Measurements from ENCODE around the gene KLF18.

The KLF18 gene

DNA sequence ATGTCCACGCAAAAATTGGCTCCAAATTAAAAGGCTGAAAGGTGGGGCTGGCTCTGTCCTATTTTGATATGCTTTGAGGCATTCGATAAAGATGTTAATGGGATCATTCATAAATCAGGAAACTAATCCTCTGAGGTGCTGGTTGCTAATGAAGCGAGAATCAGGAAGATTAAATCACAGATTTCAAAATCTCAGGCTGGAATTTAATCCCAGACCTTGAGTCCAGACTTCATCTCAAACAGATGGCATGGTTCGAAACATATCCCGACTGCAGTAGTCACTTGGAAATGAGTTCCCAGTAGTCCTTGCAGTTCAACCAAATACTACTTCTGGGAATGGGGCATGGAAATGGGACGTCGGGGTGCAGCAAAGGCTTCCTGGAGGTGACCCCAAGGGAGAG lies 27.3 kb downstream of the KLF18 start:
- ChIA-PET CTCF (interaction anchor here (0.7 to 1.0 kb wide), 2 partner anchors 11 to 418 kb away, joined by 3 to 4 read pairs; no protein-coding TSS in a partner anchor), POLR2A (no interaction called here)
- no peak for DNase-seq (ENCODE audit: extremely low spot score)
- no peak for TF ChIP-seq SUZ12 (IDR thresholded peaks at IDR 0.05)
- no peak for TF ChIP-seq TARDBP (IDR thresholded peaks at IDR 0.05)
- no peak for TF ChIP-seq ZNF384 (IDR thresholded peaks at IDR 0.05)
- no peak for TF ChIP-seq HDGF (IDR thresholded peaks at IDR 0.05; ENCODE audit: borderline replicate concordance)
- TF ChIP-seq L3MBTL2 (conservative IDR thresholded peaks at IDR 0.05): no peak

DNA sequence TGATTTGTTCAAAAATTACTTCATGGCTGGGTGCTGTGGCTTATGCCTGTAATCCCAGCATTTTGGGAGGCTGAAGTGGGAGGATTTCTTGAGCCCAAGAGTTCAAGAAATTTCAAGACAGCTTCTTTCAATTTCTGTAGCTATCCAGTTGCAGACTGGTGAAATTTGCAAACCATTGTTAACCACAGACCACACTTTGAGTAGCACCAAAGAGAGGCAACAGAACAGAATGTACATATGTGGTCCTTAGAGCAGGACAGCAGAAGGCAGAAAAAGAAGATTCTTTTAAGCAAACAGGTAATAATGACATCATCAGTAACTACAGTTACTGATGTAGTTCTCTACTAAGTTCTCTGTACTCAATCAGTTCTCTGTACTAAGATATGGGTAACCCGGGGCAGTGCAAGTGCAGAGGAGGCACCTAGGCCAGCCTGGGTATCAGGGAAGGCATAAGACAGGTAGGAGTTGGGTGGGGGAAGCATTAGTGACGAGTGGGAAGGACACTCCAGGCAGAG lies 28.3 kb downstream of the KLF18 start:
- no peak for DNase-seq (ENCODE audit: extremely low spot score)
- TF ChIP-seq BHLHE40 (IDR thresholded peaks at IDR 0.05; ENCODE audit: borderline replicate concordance) (no peak), LEF1 (IDR thresholded peaks at IDR 0.05; ENCODE audit: borderline replicate concordance) (no peak)
- ChIA-PET POLR2A (no interaction called here), CTCF (interaction anchor here (1.5 kb wide), 1 partner anchor 10 kb away, joined by 4 read pairs; no protein-coding TSS in a partner anchor)

DNA sequence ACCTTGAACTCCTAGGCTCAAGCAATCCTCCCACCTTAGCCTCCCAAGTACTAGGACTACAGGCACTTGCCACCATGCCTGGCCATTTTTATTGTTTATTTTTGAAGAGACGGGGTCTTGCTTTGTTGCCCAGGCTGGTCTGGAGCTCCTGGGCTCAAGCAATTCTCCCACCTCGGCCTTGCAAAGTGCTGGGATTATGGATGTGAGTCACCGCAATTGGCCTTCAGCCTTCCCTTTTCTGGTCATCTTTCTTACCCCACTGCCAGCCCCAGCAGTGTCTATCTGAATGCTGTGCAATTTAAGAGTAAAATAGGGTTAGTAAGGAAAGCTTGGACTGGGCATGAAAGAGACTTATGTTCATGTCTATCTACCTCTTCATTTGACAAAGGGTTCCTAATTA lies 28.9 kb downstream of the KLF18 start:
- CTCF ChIA-PET: interaction anchor here (0.6 to 1.5 kb wide), 2 partner anchors 9 to 112 kb away, joined by 4 read pairs; no protein-coding TSS in a partner anchor
- no peak for DNase-seq (ENCODE audit: extremely low spot score)
- POLR2A ChIA-PET: no interaction called here
- TF ChIP-seq ZNF384 (IDR thresholded peaks at IDR 0.05) (no peak), SP1 (IDR thresholded peaks at IDR 0.05) (no peak), NFRKB (IDR thresholded peaks at IDR 0.05) (no peak), ELF4 (IDR thresholded peaks at IDR 0.05) (no peak), BHLHE40 (IDR thresholded peaks at IDR 0.05; ENCODE audit: borderline replicate concordance) (no peak)

DNA sequence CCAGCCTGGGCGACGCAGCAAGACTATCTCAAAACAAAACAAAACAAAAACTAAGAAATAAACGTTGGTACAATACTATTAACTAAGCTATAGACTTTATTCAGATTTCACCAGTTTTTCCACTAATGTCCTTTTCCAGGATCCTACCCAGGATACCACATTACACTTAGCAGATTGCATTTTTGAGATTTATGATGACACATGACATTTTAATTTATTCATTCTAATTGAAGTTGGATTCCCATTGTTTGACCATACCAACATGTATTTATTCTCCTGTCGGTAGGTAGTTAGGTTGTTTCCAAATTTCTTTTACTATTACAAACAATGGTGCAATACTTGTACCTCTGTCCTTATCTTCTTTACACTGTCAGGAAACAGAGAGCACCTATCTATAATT lies 29.6 kb downstream of the KLF18 start:
- no peak for TF ChIP-seq TARDBP (IDR thresholded peaks at IDR 0.05)
- TF ChIP-seq, protein P1, sequence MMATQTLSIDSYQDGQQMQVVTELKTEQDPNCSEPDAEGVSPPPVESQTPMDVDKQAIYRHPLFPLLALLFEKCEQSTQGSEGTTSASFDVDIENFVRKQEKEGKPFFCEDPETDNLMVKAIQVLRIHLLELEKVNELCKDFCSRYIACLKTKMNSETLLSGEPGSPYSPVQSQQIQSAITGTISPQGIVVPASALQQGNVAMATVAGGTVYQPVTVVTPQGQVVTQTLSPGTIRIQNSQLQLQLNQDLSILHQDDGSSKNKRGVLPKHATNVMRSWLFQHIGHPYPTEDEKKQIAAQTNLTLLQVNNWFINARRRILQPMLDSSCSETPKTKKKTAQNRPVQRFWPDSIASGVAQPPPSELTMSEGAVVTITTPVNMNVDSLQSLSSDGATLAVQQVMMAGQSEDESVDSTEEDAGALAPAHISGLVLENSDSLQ (IDR thresholded peaks at IDR 0.05): peak; percentile 45; the same call in 1 of the 2 replicates
- ChIA-PET CTCF (interaction anchor here (0.6 kb wide), 1 partner anchor 113 kb away, joined by 4 read pairs; no protein-coding TSS in a partner anchor), POLR2A (no interaction called here)
- DNase-seq (ENCODE audit: extremely low spot score): no peak

DNA sequence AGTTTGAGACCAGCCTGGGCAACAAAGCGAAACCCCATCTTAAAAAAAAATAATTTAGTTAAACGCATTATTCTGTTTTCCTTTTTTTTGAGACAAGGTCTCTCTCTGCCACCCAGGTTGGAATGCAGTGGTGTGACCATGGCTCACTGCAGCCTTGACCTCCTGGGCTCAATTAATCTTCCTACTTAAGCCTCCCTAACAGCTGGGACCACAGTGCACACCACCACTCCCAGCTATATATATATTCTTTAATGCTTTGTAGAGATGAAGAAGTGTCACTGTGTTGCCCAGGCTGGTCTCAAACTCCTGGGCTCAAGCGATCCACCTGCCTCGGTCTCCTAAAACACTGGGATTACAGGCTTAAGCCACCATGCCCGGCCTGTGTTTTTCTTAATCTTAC lies 30.5 kb downstream of the KLF18 start:
- no peak for DNase-seq (ENCODE audit: extremely low spot score)
- POLR2A ChIA-PET: no interaction called here
- CTCF ChIA-PET: interaction anchor here (1.0 kb wide), 1 partner anchor 69 kb away, joined by 4 read pairs; no protein-coding TSS in a partner anchor
- TF ChIP-seq, protein P1 (IDR thresholded peaks at IDR 0.05): no peak
- TF ChIP-seq ZNF384 (IDR thresholded peaks at IDR 0.05): no peak
- TF ChIP-seq CTBP1 (IDR thresholded peaks at IDR 0.05; ENCODE audit: borderline replicate concordance): no peak
- TF ChIP-seq LEF1 (IDR thresholded peaks at IDR 0.05; ENCODE audit: borderline replicate concordance): no peak
- TF ChIP-seq BHLHE40 (IDR thresholded peaks at IDR 0.05; ENCODE audit: borderline replicate concordance): no peak
- no peak for TF ChIP-seq HDGF (IDR thresholded peaks at IDR 0.05; ENCODE audit: borderline replicate concordance)
- TF ChIP-seq FOXK2 (IDR thresholded peaks at IDR 0.05): no peak
- TF ChIP-seq ELF4 (IDR thresholded peaks at IDR 0.05): no peak
- TF ChIP-seq L3MBTL2 (conservative IDR thresholded peaks at IDR 0.05): no peak
- TF ChIP-seq ARNT (IDR thresholded peaks at IDR 0.05): no peak
- TF ChIP-seq SP1 (IDR thresholded peaks at IDR 0.05): no peak
- TF ChIP-seq FOXA1 (IDR thresholded peaks at IDR 0.05): no peak
- no peak for TF ChIP-seq FOXM1 (IDR thresholded peaks at IDR 0.05; ENCODE audit: borderline replicate concordance)
- TF ChIP-seq SUZ12 (IDR thresholded peaks at IDR 0.05): no peak
- no peak for TF ChIP-seq TARDBP (IDR thresholded peaks at IDR 0.05)

DNA sequence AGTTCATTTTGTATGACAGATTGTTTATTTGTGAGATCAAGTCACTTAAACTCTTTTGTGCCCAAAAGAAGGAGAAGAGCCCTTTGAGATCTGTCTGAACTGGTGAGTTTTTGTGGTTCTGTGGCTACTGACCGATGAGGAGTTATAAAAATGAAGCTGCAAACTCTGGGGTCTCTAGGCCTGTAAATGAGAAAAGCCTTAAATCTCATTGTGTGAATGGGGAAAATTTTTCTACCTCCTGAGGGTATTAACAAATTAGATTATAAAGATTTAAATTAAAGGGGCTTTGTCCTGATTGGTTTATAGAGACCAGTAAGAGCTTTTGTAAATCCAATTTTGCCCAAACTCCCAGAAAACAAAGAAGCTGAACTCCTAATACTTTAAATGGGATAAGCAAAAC lies 32.5 kb downstream of the KLF18 start:
- POLR2A ChIA-PET: no interaction called here
- CTCF ChIA-PET: no interaction called here
- no peak for DNase-seq (ENCODE audit: extremely low spot score)
- TF ChIP-seq NFRKB (IDR thresholded peaks at IDR 0.05): no peak

DNA sequence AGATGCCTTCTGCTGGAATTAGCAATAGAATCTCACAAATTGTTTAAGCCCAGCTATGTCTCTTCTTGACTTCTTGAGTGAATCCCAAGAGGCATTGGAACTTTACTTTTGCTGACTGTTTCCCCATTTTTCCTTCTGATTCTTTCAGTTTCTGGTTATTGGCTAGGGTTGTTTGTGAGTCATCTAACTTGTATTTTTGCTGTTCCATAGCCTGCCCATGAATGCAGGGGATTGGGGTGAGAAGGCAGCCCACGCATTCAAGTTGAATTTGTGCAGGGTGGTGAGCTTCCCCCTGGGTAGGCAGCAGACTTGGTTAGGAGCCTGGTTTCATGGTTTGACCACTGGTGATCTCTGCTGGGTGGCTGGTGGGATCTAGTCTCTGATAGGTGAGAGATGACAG lies 33.2 kb downstream of the KLF18 start:
- TF ChIP-seq SP1 (IDR thresholded peaks at IDR 0.05) (no peak), HDGF (IDR thresholded peaks at IDR 0.05; ENCODE audit: borderline replicate concordance) (no peak), ARNT (IDR thresholded peaks at IDR 0.05) (no peak), FOXA1 (IDR thresholded peaks at IDR 0.05) (no peak), FOXM1 (IDR thresholded peaks at IDR 0.05; ENCODE audit: borderline replicate concordance) (no peak)
- TF ChIP-seq, protein P1 (IDR thresholded peaks at IDR 0.05): no peak
- ChIA-PET POLR2A (no interaction called here), CTCF (no interaction called here)
- DNase-seq (ENCODE audit: extremely low spot score): no peak

DNA sequence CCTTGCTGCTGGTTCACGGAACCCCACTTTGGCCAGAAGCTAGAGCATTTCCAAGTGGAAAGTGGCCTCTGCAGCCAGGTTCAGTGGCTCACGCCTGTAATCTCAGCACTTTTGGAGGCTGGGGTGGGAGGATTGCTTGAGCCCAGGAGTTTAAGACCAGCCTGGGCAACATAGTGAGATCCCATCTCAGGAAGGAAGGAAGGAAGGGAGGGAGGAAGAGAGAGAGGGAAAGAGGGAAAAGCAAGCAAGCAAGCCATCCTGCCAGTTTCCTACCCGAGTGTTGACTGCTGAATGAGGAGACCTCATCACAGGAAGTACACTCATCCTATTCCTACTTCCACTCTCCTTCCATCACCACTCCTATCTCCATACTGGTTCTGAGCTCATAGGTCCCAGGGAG lies 35.6 kb downstream of the KLF18 start:
- POLR2A ChIA-PET: no interaction called here
- DNase-seq (ENCODE audit: extremely low spot score): no peak
- CTCF ChIA-PET: no interaction called here
- TF ChIP-seq HDGF (IDR thresholded peaks at IDR 0.05; ENCODE audit: borderline replicate concordance) (no peak), TARDBP (IDR thresholded peaks at IDR 0.05) (no peak), FOXA1 (IDR thresholded peaks at IDR 0.05) (no peak), BHLHE40 (IDR thresholded peaks at IDR 0.05; ENCODE audit: borderline replicate concordance) (no peak), ZNF384 (IDR thresholded peaks at IDR 0.05) (no peak), FOXM1 (IDR thresholded peaks at IDR 0.05; ENCODE audit: borderline replicate concordance) (no peak), NFRKB (IDR thresholded peaks at IDR 0.05) (no peak), SP1 (IDR thresholded peaks at IDR 0.05) (no peak), LEF1 (IDR thresholded peaks at IDR 0.05; ENCODE audit: borderline replicate concordance) (no peak), CTBP1 (IDR thresholded peaks at IDR 0.05; ENCODE audit: borderline replicate concordance) (no peak), FOXK2 (IDR thresholded peaks at IDR 0.05) (no peak), ARNT (IDR thresholded peaks at IDR 0.05) (no peak), ELF4 (IDR thresholded peaks at IDR 0.05) (no peak), L3MBTL2 (conservative IDR thresholded peaks at IDR 0.05) (no peak), SUZ12 (IDR thresholded peaks at IDR 0.05) (no peak)
- TF ChIP-seq, protein P1 (IDR thresholded peaks at IDR 0.05): no peak
